Endothelial cell (in vitro differentiated cells): ENCODE results near the gene SLC6A11. TPM values are rescaled to one million over a fixed set of nuclear protein-coding genes. Genes with fewer than 3 reads are reported as not detected.

ENCODE experiments used
- DNase-seq: peaks from one replicate; pipeline ENCODE4 v3.0.0; 2021; ENCODE audit warnings: low spot score
- H3K27ac Mint-ChIP-seq: one replicate; pipeline ENCODE4 v1.8.0; 2021; ENCODE audit warnings: mixed read lengths, inconsistent platforms; ENCODE audit not compliant: unreplicated experiment
- H3K27me3 Mint-ChIP-seq: one replicate; pipeline ENCODE4 v1.8.0; 2021; ENCODE audit warnings: mild to moderate bottlenecking, moderate library complexity, mixed read lengths, inconsistent platforms; ENCODE audit not compliant: unreplicated experiment
- H3K36me3 Mint-ChIP-seq: one replicate; pipeline ENCODE4 v1.8.0; 2021; ENCODE audit warnings: mild to moderate bottlenecking, low read depth, mixed read lengths, inconsistent platforms; ENCODE audit not compliant: unreplicated experiment
- H3K4me1 Mint-ChIP-seq: one replicate; pipeline ENCODE4 v1.8.0; 2021; ENCODE audit warnings: mild to moderate bottlenecking, mixed read lengths, inconsistent platforms; ENCODE audit not compliant: unreplicated experiment
- H3K4me3 Mint-ChIP-seq: one replicate; pipeline ENCODE4 v1.8.0; 2021; ENCODE audit warnings: mild to moderate bottlenecking, mixed read lengths, inconsistent platforms; ENCODE audit not compliant: unreplicated experiment
- H3K9me3 Mint-ChIP-seq: one replicate; pipeline ENCODE4 v1.8.0; 2021; ENCODE audit warnings: mixed read lengths, inconsistent platforms; ENCODE audit not compliant: unreplicated experiment
- total RNA-seq: library from RNA; stranded (reverse); fragmentation: NEBNext Ultra II Directional; extraction: Animal tissue kit (Norgen Biotek cat#: 25700); gene quantifications from one replicate; pipeline ENCODE4 v1.2.1, GENCODE V29; 2021; ENCODE audit not compliant: unreplicated experiment
- TF ChIP-seq, protein P1 (sequence below): fragments of 200-600 bp; sonication (generic); IDR thresholded peaks from one replicate; pipeline ENCODE4 v1.5.0; 2021; ENCODE audit warnings: antibody characterized with exemption; ENCODE audit not compliant: unreplicated experiment

Gene SLC6A11
- total RNA-seq, 1 donor from 2014 or later: 0.15 TPM

DNA sequence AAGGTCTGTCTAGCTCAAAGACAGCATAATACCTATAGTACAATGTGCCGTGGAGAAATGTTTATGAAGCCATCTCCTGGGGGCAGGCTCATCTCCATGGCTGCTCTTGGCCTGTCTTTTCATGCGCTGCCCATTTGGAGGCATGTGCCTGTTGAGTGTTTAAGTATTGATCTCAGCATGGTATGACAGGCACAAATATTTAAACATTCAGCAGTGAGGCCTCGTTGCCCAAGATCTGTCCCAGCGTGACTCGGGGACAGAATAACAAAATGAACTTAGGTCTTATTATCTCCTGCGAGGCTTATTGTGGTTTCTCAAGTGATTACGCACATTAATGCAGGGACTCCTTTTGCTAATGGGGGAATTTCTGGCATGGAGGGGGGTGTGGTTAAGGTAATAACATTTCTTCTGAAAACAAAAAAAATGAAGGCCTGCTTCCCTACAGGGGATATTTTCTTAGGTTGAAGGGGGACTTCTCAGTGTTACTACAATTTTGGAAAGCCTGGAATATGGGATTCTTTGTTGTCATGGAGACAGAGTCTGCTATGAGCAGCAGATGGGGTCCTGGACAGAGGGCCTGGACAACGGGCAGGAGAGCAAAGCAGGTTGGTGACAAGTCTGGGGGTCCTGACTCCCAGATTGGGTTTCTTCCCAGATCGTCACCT is 172.1 kb downstream of the SLC6A11 start:
- Mint-ChIP-seq H3K4me1 (peaks cover 16% of the 10 kb centered on the region), H3K36me3 (peaks cover 4% of the 10 kb centered on the region), H3K4me3 (no peak overlapping the region), H3K27me3 (peaks cover 10% of the 10 kb centered on the region), H3K27ac (no peak overlapping the region), H3K9me3 (no peaks in the 10 kb centered on the region)
- TF ChIP-seq, protein P1, sequence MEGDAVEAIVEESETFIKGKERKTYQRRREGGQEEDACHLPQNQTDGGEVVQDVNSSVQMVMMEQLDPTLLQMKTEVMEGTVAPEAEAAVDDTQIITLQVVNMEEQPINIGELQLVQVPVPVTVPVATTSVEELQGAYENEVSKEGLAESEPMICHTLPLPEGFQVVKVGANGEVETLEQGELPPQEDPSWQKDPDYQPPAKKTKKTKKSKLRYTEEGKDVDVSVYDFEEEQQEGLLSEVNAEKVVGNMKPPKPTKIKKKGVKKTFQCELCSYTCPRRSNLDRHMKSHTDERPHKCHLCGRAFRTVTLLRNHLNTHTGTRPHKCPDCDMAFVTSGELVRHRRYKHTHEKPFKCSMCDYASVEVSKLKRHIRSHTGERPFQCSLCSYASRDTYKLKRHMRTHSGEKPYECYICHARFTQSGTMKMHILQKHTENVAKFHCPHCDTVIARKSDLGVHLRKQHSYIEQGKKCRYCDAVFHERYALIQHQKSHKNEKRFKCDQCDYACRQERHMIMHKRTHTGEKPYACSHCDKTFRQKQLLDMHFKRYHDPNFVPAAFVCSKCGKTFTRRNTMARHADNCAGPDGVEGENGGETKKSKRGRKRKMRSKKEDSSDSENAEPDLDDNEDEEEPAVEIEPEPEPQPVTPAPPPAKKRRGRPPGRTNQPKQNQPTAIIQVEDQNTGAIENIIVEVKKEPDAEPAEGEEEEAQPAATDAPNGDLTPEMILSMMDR: no peak
- DNase-seq: no peak

DNA sequence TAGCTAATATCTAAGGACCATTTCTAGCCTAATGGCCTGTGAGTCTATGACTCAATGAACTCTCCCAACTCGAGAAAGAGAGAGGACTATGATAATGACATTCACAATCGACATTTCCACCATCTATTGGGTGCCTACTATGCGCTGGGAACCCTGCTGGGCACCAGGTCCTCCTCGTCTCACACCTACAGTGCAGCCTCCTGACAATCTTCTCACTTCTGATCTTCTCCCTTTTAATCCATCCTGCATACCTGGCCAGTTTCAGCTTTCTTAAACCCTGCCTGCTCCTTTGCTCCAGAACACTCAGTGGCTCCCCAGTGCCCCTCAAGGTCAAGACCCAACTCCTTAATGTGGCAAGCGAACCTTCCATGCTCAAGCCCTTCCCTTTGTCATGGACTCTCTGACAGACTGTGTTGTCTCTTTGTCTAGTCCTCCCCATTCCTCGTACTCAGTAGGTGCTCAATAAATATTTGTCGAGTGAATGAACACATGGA is 173.0 kb downstream of the SLC6A11 start:
- Mint-ChIP-seq H3K4me1 (peaks cover 13% of the 10 kb centered on the region), H3K9me3 (no peaks in the 10 kb centered on the region), H3K27ac (no peak overlapping the region), H3K4me3 (no peak overlapping the region), H3K27me3 (peaks cover 15% of the 10 kb centered on the region), H3K36me3 (peaks cover 4% of the 10 kb centered on the region)
- TF ChIP-seq, protein P1: no peak
- no peak for DNase-seq

Other genes with a start within 250 kb of the SLC6A11 start
- gene SLC6A1, start 176.5 kb downstream of the SLC6A11 start, total RNA-seq: 7.5 TPM